B cell (primary cell): ENCODE measurements around the gene AMN1. TPM values are rescaled to one million over a fixed set of nuclear protein-coding genes. Genes with fewer than 3 reads are reported as not detected.

Experiments
- ATAC-seq: fragments of 200-7000 bp; cut with Tn5 transposase; one replicate; pipeline ENCODE4 v1.10.0; 2021; ENCODE audit warnings: low read depth, mild to moderate bottlenecking, moderate number of reproducible peaks, moderate library complexity
- CTCF ChIA-PET: fragments of 350-600 bp; sonication (Branson Sonifier 250); formaldehyde crosslinking; loops from one replicate; lab custom pipeline; 2021; ENCODE audit warnings: antibody characterized with exemption, inconsistent platforms; lab: Charles Lee
- POLR2A ChIA-PET: fragments of 350-600 bp; sonication (Branson Sonifier 250); formaldehyde crosslinking; loops from one replicate; lab custom pipeline; 2021; ENCODE audit warnings: antibody characterized with exemption; lab: Charles Lee
- DNase-seq: peaks from one replicate; pipeline ENCODE4 v3.0.0; 2013
- H2AFZ ChIP-seq: 2 replicates; pipeline ENCODE4 v1.6.1; 2012; ENCODE audit warnings: mild to moderate bottlenecking, low read depth, low read length; ENCODE audit not compliant: insufficient read depth, poor library complexity, severe bottlenecking
- H3K27ac ChIP-seq, 2 donors: 1 replicate in 1 of 2; 2 replicates in 1 of 2; pipeline ENCODE4 v1.5.1; 2012 to 2013; ENCODE audit warnings: low read length in 2 of 2, mild to moderate bottlenecking in 2 of 2, moderate library complexity in 1 of 2
- H3K27me3 ChIP-seq, 4 experiments: fragments of 200-600 bp in 1 of 4; sonication (generic) in 1 of 4; replicated peaks in 1 of 4; 1 replicate in 2 of 4; 2 replicates in 2 of 4; pipeline versions ENCODE4 v1.6.1 to v1.7.0; 2013 to 2016; ENCODE audit warnings: low read length in 3 of 4, mild to moderate bottlenecking in 2 of 4, mixed read lengths in 1 of 4, moderate library complexity in 1 of 4; ENCODE audit not compliant: insufficient read depth in 4 of 4, control insufficient read depth in 3 of 4; ENCODE audit errors: control extremely low read depth in 1 of 4
- H3K36me3 ChIP-seq, 2 experiments: replicated peaks in 1 of 2; 1 replicate in 1 of 2; 2 replicates in 1 of 2; pipeline versions ENCODE4 v1.6.1 to v1.7.1; 2013; ENCODE audit warnings: low read length in 1 of 2; ENCODE audit not compliant: insufficient read depth in 2 of 2, control insufficient read depth in 1 of 2; ENCODE audit errors: control extremely low read depth in 1 of 2, extremely low read depth in 1 of 2
- H3K4me1 ChIP-seq, 2 donors: fragments of 200-600 bp in 1 of 2; sonication (generic) in 1 of 2; 1 replicate in 1 of 2; 2 replicates in 1 of 2; pipeline versions ENCODE4 v1.5.1 to v1.6.1; 2013 to 2017; ENCODE audit warnings: low read length in 2 of 2; ENCODE audit not compliant: control insufficient read depth in 2 of 2, insufficient read depth in 2 of 2
- H3K4me2 ChIP-seq: replicated peaks from 2 replicates; pipeline ENCODE3; 2012; ENCODE audit warnings: mild to moderate bottlenecking, low read depth, low read length; ENCODE audit not compliant: poor library complexity, severe bottlenecking
- H3K4me3 ChIP-seq, 5 experiments: fragments of 200-600 bp in 1 of 5; sonication (generic) in 1 of 5; 1 replicate in 3 of 5; 2 replicates in 2 of 5; pipeline versions ENCODE4 v1.5.1 to v1.7.0; 2011 to 2016; ENCODE audit warnings: low read length in 4 of 5, mild to moderate bottlenecking in 4 of 5, low read depth in 2 of 5, control low read depth in 1 of 5, moderate library complexity in 1 of 5; ENCODE audit not compliant: insufficient read depth in 1 of 5; ENCODE audit errors: control extremely low read depth in 1 of 5, extremely low read depth in 1 of 5
- H3K79me2 ChIP-seq: fragments of 200-600 bp; sonication (generic); one replicate; pipeline ENCODE4 v1.6.0; 2016; ENCODE audit warnings: low read length; ENCODE audit not compliant: control insufficient read depth, insufficient read depth
- H3K9ac ChIP-seq: fragments of 200-600 bp; sonication (generic); 2 replicates; pipeline ENCODE4 v1.6.1; 2017; ENCODE audit warnings: mild to moderate bottlenecking, low read length, moderate library complexity
- H3K9me3 ChIP-seq, 3 donors: one replicate each; pipeline versions ENCODE4 v1.6.1 to v1.7.1; 2013; ENCODE audit warnings: low read length in 2 of 3; ENCODE audit not compliant: control insufficient read depth in 2 of 3, insufficient read depth in 1 of 3; ENCODE audit errors: control extremely low read depth in 1 of 3
- H4K20me1 ChIP-seq: 2 replicates; pipeline ENCODE4 v1.6.0; 2012; ENCODE audit warnings: mild to moderate bottlenecking, low read length; ENCODE audit not compliant: insufficient read depth, control insufficient read depth, poor library complexity, severe bottlenecking
- H3K27ac Mint-ChIP-seq: one replicate; pipeline ENCODE4 v1.8.0; 2021; ENCODE audit warnings: mixed read lengths
- H3K27me3 Mint-ChIP-seq: one replicate; pipeline ENCODE4 v1.8.0; 2021; ENCODE audit warnings: mixed read lengths
- H3K4me1 Mint-ChIP-seq: one replicate; pipeline ENCODE4 v1.8.0; 2021; ENCODE audit warnings: mixed read lengths
- H3K4me3 Mint-ChIP-seq: one replicate; pipeline ENCODE4 v1.8.0; 2021; ENCODE audit warnings: mixed read lengths
- H3K9me3 Mint-ChIP-seq: one replicate; pipeline ENCODE4 v1.8.0; 2022; ENCODE audit warnings: mixed read lengths; ENCODE audit not compliant: insufficient read depth
- CTCF ChIP-seq: fragments of 200-600 bp; IDR thresholded peaks from one replicate; pipeline ENCODE4 v1.8.0; 2022; ENCODE audit warnings: antibody characterized with exemption, mild to moderate bottlenecking
- EZH2 ChIP-seq: IDR thresholded peaks from 2 replicates; pipeline ENCODE4 v1.6.1; 2012; ENCODE audit warnings: borderline replicate concordance, low read depth, mild to moderate bottlenecking, moderate library complexity, low read length; ENCODE audit not compliant: insufficient read depth, poor library complexity, severe bottlenecking
- WGBS: methylation state at CpG from one replicate; pipeline ENCODE4 v1.1.5; 2013; ENCODE audit warnings: missing lambda C conversion rate; ENCODE audit not compliant: insufficient coverage; 5-methylcytosine and 5-hydroxymethylcytosine counted together
- intact Hi-C: fragments of 100-400 bp; cut with micrococcal nuclease; formaldehyde crosslinking; loops from one replicate; pipeline ENCODE4 v1.10.0; 2022
- polyA plus RNA-seq: library from polyadenylated mRNA; depleted of rRNA; stranded (reverse); fragments of >200 nt; gene quantifications from 2 replicates; pipeline ENCODE4 v1.2.3, GENCODE V29; 2012
- total RNA-seq, 2 donors: library from RNA; stranded (reverse); fragments of 120-200 nt in 1 of 2; gene quantifications; 1 replicate in 1 of 2; 2 replicates in 1 of 2; pipeline versions ENCODE4 v1.2.3 to v1.2.4, GENCODE V29; 2013 to 2022

Gene AMN1
- total and polyA plus RNA-seq, 2 donors (not counting 1 experiment from before 2014, with no cell fraction given) = 32.6 to 32.7 TPM

DNA sequence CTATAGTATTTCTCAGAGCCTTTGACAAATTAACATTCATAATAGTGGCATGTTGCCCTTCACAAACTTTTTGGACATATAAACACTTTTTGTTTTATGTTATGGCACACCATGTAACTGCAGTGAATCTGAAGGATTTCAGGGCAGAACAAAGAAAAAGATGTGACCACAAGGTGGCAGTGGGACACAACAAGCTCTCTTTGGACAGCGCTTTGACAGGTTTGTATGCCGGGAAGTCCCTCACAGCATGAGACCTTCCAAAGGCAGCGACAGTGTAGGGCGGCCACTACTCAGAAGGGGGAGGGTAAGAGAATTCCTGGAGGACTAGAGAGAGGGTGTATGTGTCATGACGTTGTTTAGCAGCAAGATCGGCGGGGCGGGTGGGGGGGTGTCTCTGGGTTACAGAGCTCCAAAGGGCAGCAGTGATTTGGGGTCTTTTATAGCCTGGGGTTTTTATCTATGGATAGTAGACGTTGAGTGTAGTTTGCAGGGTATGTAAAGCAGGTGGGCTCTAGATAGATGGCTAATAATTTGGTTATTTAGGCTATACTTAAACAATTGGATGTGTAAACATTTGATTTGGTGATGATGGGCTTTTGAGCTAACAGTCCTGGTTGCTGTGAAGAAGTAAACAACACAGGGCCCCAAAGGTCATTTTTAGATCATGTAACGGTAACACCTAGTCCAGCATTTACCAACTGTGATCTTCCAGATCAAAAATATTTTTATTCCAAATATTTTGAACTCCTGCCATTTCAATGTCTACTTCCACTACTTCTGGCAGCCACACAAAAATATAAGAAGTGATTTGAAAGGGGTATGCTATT lies 46.5 kb downstream of the AMN1 start:
- Mint-ChIP-seq H3K4me1 (peaks cover 31% of the 10 kb centered on the region), H3K9me3 (peaks cover 4% of the 10 kb centered on the region), H3K27ac (peak overlapping the region; percentile 93), H3K4me3 (peak overlapping the region; percentile 69), H3K27me3 (no peaks in the 10 kb centered on the region)
- ChIA-PET POLR2A (interaction anchor here (0.6 to 1.5 kb wide), 9 partner anchors 20 to 441 kb away, joined by 3 to 9 read pairs (median 4); partner anchors contain the start of genes AMN1 and RESF1), CTCF (interaction anchor here (0.6 to 4.0 kb wide), 37 partner anchors 10 to 988 kb away, joined by 3 to 25 read pairs (median 4); partner anchors contain the start of genes ETFBKMT and RESF1)
- intact Hi-C loops = loop anchor here (1.0 to 10.0 kb wide), 10 partner anchors 23 to 630 kb away; partner anchors contain the start of genes AMN1, ETFBKMT and RESF1
- TF ChIP-seq CTCF (peak; percentile 88), EZH2 (no peak)
- H3K79me2 ChIP-seq = peaks cover 6% of the 10 kb centered on the region
- H3K4me3 ChIP-seq = no peak overlapping the region
- H3K9me3 ChIP-seq = peaks cover 11 to 33% (median 22%) of the 10 kb centered on the region in 3 donors
- ATAC-seq (peak; percentile 71), DNase-seq (peak; percentile 89)
- no peaks in the 10 kb centered on the region for H3K27me3 ChIP-seq
- peaks cover 13 to 14% of the 10 kb centered on the region in 2 experiments for H3K36me3 ChIP-seq
- H3K4me2 ChIP-seq = no peak overlapping the region
- H4K20me1 ChIP-seq = no peaks in the 10 kb centered on the region
- H2AFZ ChIP-seq = peak overlapping the region; percentile 38
- H3K27ac ChIP-seq = peak overlapping the region; percentile 50 to 73
- no peak overlapping the region for H3K9ac ChIP-seq
- peaks cover 19 to 30% of the 10 kb centered on the region in 2 donors for H3K4me1 ChIP-seq
- 69% methylated on average over 4 of the region's 10 CpGs for WGBS

DNA sequence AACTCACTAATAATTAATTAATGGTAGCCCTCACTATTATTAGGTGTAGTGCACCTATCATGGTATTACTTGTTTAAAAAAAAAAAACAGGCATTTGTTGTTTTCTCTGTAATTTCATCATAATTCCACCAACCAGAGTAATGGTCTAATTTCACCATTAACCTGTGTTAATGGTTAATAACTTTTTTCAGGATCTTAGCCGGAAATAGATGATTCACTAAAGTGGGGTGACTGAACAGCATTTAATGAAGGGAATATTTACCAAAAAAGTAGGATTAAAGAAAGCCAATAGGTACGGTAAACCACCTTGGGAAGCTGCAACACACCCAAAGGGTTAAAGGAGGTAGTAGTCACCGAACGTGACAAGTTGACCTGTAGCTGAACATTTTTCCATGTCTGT lies 56.3 kb downstream of the AMN1 start:
- H3K4me2 ChIP-seq = no peak overlapping the region
- Mint-ChIP-seq H3K9me3 (peaks cover 5% of the 10 kb centered on the region), H3K27ac (no peak overlapping the region), H3K4me3 (no peak overlapping the region), H3K4me1 (no peaks in the 10 kb centered on the region), H3K27me3 (no peaks in the 10 kb centered on the region)
- ATAC-seq (no peak), DNase-seq (no peak)
- intact Hi-C loops = no loop called here
- H3K27me3 ChIP-seq = no peaks in the 10 kb centered on the region
- TF ChIP-seq CTCF = no peak
- TF ChIP-seq EZH2 = no peak
- no peaks in the 10 kb centered on the region for H3K4me1 ChIP-seq
- H4K20me1 ChIP-seq = no peaks in the 10 kb centered on the region
- ChIA-PET CTCF (interaction anchor here (1.0 to 1.3 kb wide), 2 partner anchors 9 to 19 kb away, joined by 3 read pairs; no protein-coding TSS in a partner anchor), POLR2A (no interaction called here)
- H3K9me3 ChIP-seq = peaks cover 0 to 16% (median 10%) of the 10 kb centered on the region in 3 donors
- no peak overlapping the region for H3K27ac ChIP-seq
- no peak overlapping the region for H3K9ac ChIP-seq
- H2AFZ ChIP-seq = no peak overlapping the region
- H3K79me2 ChIP-seq = no peaks in the 10 kb centered on the region
- peaks cover 7 to 17% of the 10 kb centered on the region in 2 experiments for H3K36me3 ChIP-seq
- H3K4me3 ChIP-seq = no peak overlapping the region
- 100% methylated on average over 1 of the region's 4 CpGs for WGBS
